DND-41 (cell line): ENCODE data around the gene ATAD5.

Experiments used
- ATAC-seq: fragments of 200-7000 bp; cut with Tn5 transposase; 3 replicates; pipeline ENCODE4 v1.9.1; 2021; ENCODE audit warnings: low read depth; ENCODE audit not compliant: insufficient read depth
- DNase-seq: peaks from one replicate; pipeline ENCODE4 v3.0.0-alpha.2; 2020
- H2AFZ ChIP-seq: 2 replicates; pipeline ENCODE4 v1.6.0; 2012; ENCODE audit warnings: low read depth, low read length
- H3K27ac ChIP-seq: 2 replicates; pipeline ENCODE4 v1.5.1; 2012; ENCODE audit warnings: low read length, inconsistent platforms
- H3K27me3 ChIP-seq: fragments of 200-600 bp; sonication (generic); 2 replicates; pipeline ENCODE4 v1.6.0; 2012; ENCODE audit warnings: low read length, mild to moderate bottlenecking, inconsistent platforms; ENCODE audit not compliant: insufficient read depth, poor library complexity
- H3K36me3 ChIP-seq: 2 replicates; pipeline ENCODE4 v1.5.1; 2012; ENCODE audit warnings: low read length, inconsistent platforms; ENCODE audit not compliant: insufficient read depth
- H3K4me1 ChIP-seq: 2 replicates; pipeline ENCODE4 v1.5.1; 2012; ENCODE audit warnings: mild to moderate bottlenecking, low read length; ENCODE audit not compliant: insufficient read depth
- H3K4me2 ChIP-seq: 2 replicates; pipeline ENCODE4 v1.6.0; 2012; ENCODE audit warnings: mild to moderate bottlenecking, moderate library complexity, low read length, inconsistent platforms; ENCODE audit not compliant: insufficient read depth
- H3K4me3 ChIP-seq, 2 experiments: fragments of 200-600 bp in 1 of 2; shearing (Covaris generic) in 1 of 2; 2 replicates each; pipeline ENCODE4 v1.5.1; 2012 to 2016; ENCODE audit warnings: inconsistent platforms in 2 of 2, low read length in 2 of 2, mild to moderate bottlenecking in 2 of 2, low read depth in 1 of 2, moderate library complexity in 1 of 2
- H3K79me2 ChIP-seq: 2 replicates; pipeline ENCODE4 v1.6.0; 2012; ENCODE audit warnings: low read length, inconsistent platforms; ENCODE audit not compliant: insufficient read depth
- H3K9ac ChIP-seq: 2 replicates; pipeline ENCODE4 v1.6.0; 2012; ENCODE audit warnings: low read depth, mild to moderate bottlenecking, inconsistent platforms, low read length, moderate library complexity
- H3K9me3 ChIP-seq: 2 replicates; pipeline ENCODE4 v1.5.1; 2012; ENCODE audit warnings: low read length, moderate library complexity, mild to moderate bottlenecking, inconsistent platforms; ENCODE audit not compliant: insufficient read depth, severe bottlenecking
- H4K20me1 ChIP-seq: 2 replicates; pipeline ENCODE4 v1.6.0; 2012; ENCODE audit warnings: low read length; ENCODE audit not compliant: insufficient read depth
- EZH2 ChIP-seq: IDR thresholded peaks from 3 replicates; pipeline ENCODE4 v1.6.1; 2012; ENCODE audit warnings: borderline replicate concordance, low read depth, mild to moderate bottlenecking, moderate library complexity, low read length, inconsistent platforms; ENCODE audit not compliant: severe bottlenecking
- TF ChIP-seq, protein P1 (sequence below): IDR thresholded peaks from 2 replicates; pipeline ENCODE4 v1.5.1; 2012; ENCODE audit warnings: borderline replicate concordance, low read length, moderate library complexity, mild to moderate bottlenecking; ENCODE audit not compliant: poor library complexity, severe bottlenecking; ENCODE audit errors: extremely low read depth

Gene ATAD5

GRCh38 chr17:30913955-30914354, 82.2 kb downstream of the ATAD5 start:
- H3K79me2 ChIP-seq: no peaks in the 10 kb centered on the region
- no peaks in the 10 kb centered on the region for H3K36me3 ChIP-seq
- no peak overlapping the region for H2AFZ ChIP-seq
- no peak for ATAC-seq
- TF ChIP-seq, protein P1, sequence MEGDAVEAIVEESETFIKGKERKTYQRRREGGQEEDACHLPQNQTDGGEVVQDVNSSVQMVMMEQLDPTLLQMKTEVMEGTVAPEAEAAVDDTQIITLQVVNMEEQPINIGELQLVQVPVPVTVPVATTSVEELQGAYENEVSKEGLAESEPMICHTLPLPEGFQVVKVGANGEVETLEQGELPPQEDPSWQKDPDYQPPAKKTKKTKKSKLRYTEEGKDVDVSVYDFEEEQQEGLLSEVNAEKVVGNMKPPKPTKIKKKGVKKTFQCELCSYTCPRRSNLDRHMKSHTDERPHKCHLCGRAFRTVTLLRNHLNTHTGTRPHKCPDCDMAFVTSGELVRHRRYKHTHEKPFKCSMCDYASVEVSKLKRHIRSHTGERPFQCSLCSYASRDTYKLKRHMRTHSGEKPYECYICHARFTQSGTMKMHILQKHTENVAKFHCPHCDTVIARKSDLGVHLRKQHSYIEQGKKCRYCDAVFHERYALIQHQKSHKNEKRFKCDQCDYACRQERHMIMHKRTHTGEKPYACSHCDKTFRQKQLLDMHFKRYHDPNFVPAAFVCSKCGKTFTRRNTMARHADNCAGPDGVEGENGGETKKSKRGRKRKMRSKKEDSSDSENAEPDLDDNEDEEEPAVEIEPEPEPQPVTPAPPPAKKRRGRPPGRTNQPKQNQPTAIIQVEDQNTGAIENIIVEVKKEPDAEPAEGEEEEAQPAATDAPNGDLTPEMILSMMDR: no peak
- no peak for TF ChIP-seq EZH2
- H3K4me3 ChIP-seq: no peak overlapping the region
- H3K9me3 ChIP-seq: no peaks in the 10 kb centered on the region
- no peak overlapping the region for H3K9ac ChIP-seq
- H3K27ac ChIP-seq: no peak overlapping the region
- no peak overlapping the region for H3K4me2 ChIP-seq
- no peak for DNase-seq
- H3K4me1 ChIP-seq: no peaks in the 10 kb centered on the region
- no peaks in the 10 kb centered on the region for H4K20me1 ChIP-seq
- H3K27me3 ChIP-seq: no peaks in the 10 kb centered on the region

GRCh38 chr17:30915833-30916611, 84.3 kb downstream of the ATAD5 start:
- H3K4me1 ChIP-seq: no peaks in the 10 kb centered on the region
- H3K9ac ChIP-seq: no peak overlapping the region
- TF ChIP-seq, protein P1: no peak
- no peak for TF ChIP-seq EZH2
- no peak overlapping the region for H2AFZ ChIP-seq
- no peak overlapping the region for H3K27ac ChIP-seq
- no peak for ATAC-seq
- no peaks in the 10 kb centered on the region for H3K27me3 ChIP-seq
- H3K9me3 ChIP-seq: no peaks in the 10 kb centered on the region
- no peaks in the 10 kb centered on the region for H3K79me2 ChIP-seq
- H3K4me3 ChIP-seq: no peak overlapping the region
- H3K36me3 ChIP-seq: no peaks in the 10 kb centered on the region
- DNase-seq: no peak
- no peak overlapping the region for H3K4me2 ChIP-seq
- H4K20me1 ChIP-seq: no peaks in the 10 kb centered on the region

DNA sequence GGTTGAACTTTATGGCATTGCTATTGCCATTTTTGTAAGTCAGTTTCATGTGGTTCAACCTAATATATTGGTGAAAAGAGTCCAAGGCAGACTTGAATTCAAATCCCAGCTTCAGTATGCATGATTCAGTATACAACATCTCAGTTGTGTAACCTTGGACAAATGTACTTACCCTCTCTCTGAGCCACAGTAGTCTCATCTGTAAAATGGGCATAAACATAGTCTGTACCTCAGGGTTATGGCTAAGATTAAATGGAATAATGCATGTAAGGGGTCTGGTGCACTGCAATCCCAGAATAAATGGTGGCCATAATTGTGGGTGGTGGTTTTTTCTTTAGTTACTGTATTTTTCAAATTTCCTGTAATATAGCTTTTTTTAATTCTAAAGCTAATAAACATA, 85.3 kb downstream of the ATAD5 start:
- H3K36me3 ChIP-seq: no peaks in the 10 kb centered on the region
- no peaks in the 10 kb centered on the region for H3K4me1 ChIP-seq
- ATAC-seq: no peak

More for the DNA sequence above, 85.3 kb downstream of the ATAD5 start:
- DNase-seq: no peak
- H4K20me1 ChIP-seq: no peaks in the 10 kb centered on the region
- no peak overlapping the region for H3K4me3 ChIP-seq
- H3K9ac ChIP-seq: no peak overlapping the region
- H2AFZ ChIP-seq: no peak overlapping the region
- H3K27me3 ChIP-seq: no peaks in the 10 kb centered on the region
- TF ChIP-seq, protein P1: no peak
- TF ChIP-seq EZH2: no peak
- H3K27ac ChIP-seq: no peak overlapping the region
- no peaks in the 10 kb centered on the region for H3K79me2 ChIP-seq
- no peaks in the 10 kb centered on the region for H3K9me3 ChIP-seq
- H3K4me2 ChIP-seq: no peak overlapping the region
